HEK293 (cell line): Measurements from ENCODE around the gene TNRC6A.

Source experiments
- ZFP37 ChIP-seq: fragments of 450-650 bp; formaldehyde crosslinking; IDR thresholded peaks from 2 replicates; pipeline ENCODE4 v1.5.1; 2016; ENCODE audit warnings: missing biosample characterization, missing genetic modification characterization
- ZNF423 ChIP-seq: fragments of 450-650 bp; formaldehyde crosslinking; IDR thresholded peaks from 2 replicates; pipeline ENCODE4 v1.5.1; 2016; ENCODE audit warnings: missing biosample characterization, missing genetic modification characterization
- ZNF785 ChIP-seq: fragments of 450-650 bp; formaldehyde crosslinking; IDR thresholded peaks from 2 replicates; pipeline ENCODE4 v1.5.1; 2016; ENCODE audit warnings: missing biosample characterization, missing genetic modification characterization
- TF ChIP-seq, protein P1 (sequence below): fragments of 450-650 bp; formaldehyde crosslinking; IDR thresholded peaks from 2 replicates; pipeline ENCODE4 v1.5.1; 2016; ENCODE audit warnings: missing biosample characterization, missing genetic modification characterization

- TF ChIP-seq, protein P1, sequence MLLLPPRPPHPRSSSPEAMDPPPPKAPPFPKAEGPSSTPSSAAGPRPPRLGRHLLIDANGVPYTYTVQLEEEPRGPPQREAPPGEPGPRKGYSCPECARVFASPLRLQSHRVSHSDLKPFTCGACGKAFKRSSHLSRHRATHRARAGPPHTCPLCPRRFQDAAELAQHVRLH (tag by site-specific recombination): no peak
- no peak for TF ChIP-seq ZNF785 (tag by site-specific recombination)
- no peak for TF ChIP-seq ZNF423
- no peak for TF ChIP-seq ZFP37 (tag by site-specific recombination)
These were observed 96.2 kb downstream of the TNRC6A start for GRCh38 chr16:24825696-24826095.
